ENCODE data around the gene EEA1. TPM values are rescaled to one million over a fixed set of nuclear protein-coding genes. Genes with fewer than 3 reads are reported as not detected.
"Not testable (repeated sequence)": the region's sequence is repeated elsewhere in the genome, so short reads cannot be mapped to it uniquely, and the experiment has no call there.

Gene EEA1
- total RNA-seq, 1 donor from 2014 or later = 31.9 TPM

DNA sequence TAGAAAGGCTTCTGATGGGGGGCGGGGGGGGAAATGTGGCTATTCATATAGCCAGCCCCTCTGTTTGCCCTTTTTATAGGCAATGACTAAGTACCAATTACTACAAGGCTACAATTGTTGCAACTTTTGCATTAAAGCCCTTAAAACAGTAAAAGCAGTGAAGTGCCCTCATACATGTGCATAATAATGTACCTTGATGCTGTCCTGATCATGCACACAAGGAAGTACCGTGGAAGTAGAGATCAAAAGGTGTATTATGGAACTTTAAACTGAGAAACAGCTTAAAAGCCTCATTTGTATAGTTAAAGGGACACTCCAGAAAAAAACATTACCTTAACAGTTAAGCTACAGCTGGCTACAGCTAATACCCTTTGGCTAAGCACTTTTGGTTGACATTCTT is 114.5 kb downstream of the EEA1 start:
- DNase-seq (ENCODE audit: low spot score) = no peak
- H3K4me3 Mint-ChIP-seq (ENCODE audit: low read depth) = no peak overlapping the region
- peaks cover 39% of the 10 kb centered on the region for H3K36me3 Mint-ChIP-seq (ENCODE audit: low read depth)
- no peak overlapping the region for H3K27ac Mint-ChIP-seq
- H3K9me3 Mint-ChIP-seq = no peaks in the 10 kb centered on the region
- intact Hi-C loops (cut with micrococcal nuclease) = no loop called here
- H3K4me1 Mint-ChIP-seq (ENCODE audit: low read depth) = no peaks in the 10 kb centered on the region
- no peaks in the 10 kb centered on the region for H3K27me3 Mint-ChIP-seq (ENCODE audit: low read depth)

GRCh38 chr12:92810370-92810769 is 118.7 kb downstream of the EEA1 start:
- H3K27me3 Mint-ChIP-seq (ENCODE audit: low read depth) = no peaks in the 10 kb centered on the region
- intact Hi-C loops (cut with micrococcal nuclease) = no loop called here
- H3K4me1 Mint-ChIP-seq (ENCODE audit: low read depth) = no peaks in the 10 kb centered on the region

GRCh38 chr12:92803903-92804302 is 125.2 kb downstream of the EEA1 start:
- no peaks in the 10 kb centered on the region for H3K27me3 Mint-ChIP-seq (ENCODE audit: low read depth)
- peaks cover 55% of the 10 kb centered on the region for H3K36me3 Mint-ChIP-seq (ENCODE audit: low read depth)
- intact Hi-C loops (cut with micrococcal nuclease) = no loop called here

More at GRCh38 chr12:92810370-92810769, 118.7 kb downstream of the EEA1 start:
- no peak overlapping the region for H3K27ac Mint-ChIP-seq
- no peak overlapping the region for H3K4me3 Mint-ChIP-seq (ENCODE audit: low read depth)
- no peak for DNase-seq (ENCODE audit: low spot score)
- no peaks in the 10 kb centered on the region for H3K9me3 Mint-ChIP-seq
- H3K36me3 Mint-ChIP-seq (ENCODE audit: low read depth) = peaks cover 56% of the 10 kb centered on the region

GRCh38 chr12:92802906-92803305 is 126.2 kb downstream of the EEA1 start:
- Mint-ChIP-seq H3K27me3 (ENCODE audit: low read depth) (no peaks in the 10 kb centered on the region), H3K4me3 (ENCODE audit: low read depth) (no peak overlapping the region), H3K4me1 (ENCODE audit: low read depth) (no peaks in the 10 kb centered on the region), H3K9me3 (no peaks in the 10 kb centered on the region), H3K36me3 (ENCODE audit: low read depth) (peaks cover 49% of the 10 kb centered on the region), H3K27ac (no peak overlapping the region)
- intact Hi-C loops (cut with micrococcal nuclease) = no loop called here
- DNase-seq (ENCODE audit: low spot score) = no peak

More at GRCh38 chr12:92803903-92804302, 125.2 kb downstream of the EEA1 start:
- Mint-ChIP-seq H3K27ac (no peak overlapping the region), H3K4me3 (ENCODE audit: low read depth) (no peak overlapping the region), H3K4me1 (ENCODE audit: low read depth) (no peaks in the 10 kb centered on the region), H3K9me3 (no peaks in the 10 kb centered on the region)
- DNase-seq (ENCODE audit: low spot score) = no peak

DNA sequence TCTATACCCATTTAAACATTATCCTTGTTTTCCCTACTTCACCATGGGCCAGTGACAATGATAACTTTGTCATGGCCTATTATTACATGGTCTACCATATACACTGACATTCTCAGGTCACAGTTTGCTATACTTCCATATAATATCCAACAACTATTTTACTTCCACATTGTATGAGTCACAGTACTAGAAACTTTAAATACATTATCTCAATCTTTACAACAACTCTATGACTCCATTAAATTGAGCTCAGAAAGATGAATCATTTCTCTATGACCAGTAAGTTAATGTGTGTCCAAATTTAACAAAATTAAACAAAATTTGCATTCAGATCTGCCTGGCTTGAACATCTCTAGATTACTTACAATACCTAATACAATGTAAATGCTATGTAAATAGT is 132.4 kb downstream of the EEA1 start:
- no peaks in the 10 kb centered on the region for H3K4me1 Mint-ChIP-seq (ENCODE audit: low read depth)
- H3K36me3 Mint-ChIP-seq (ENCODE audit: low read depth) = peaks cover 71% of the 10 kb centered on the region
- intact Hi-C loops (cut with micrococcal nuclease) = no loop called here
- DNase-seq (ENCODE audit: low spot score) = no peak
- H3K27ac Mint-ChIP-seq = no peak overlapping the region
- H3K4me3 Mint-ChIP-seq (ENCODE audit: low read depth) = no peak overlapping the region
- no peaks in the 10 kb centered on the region for H3K27me3 Mint-ChIP-seq (ENCODE audit: low read depth)
- H3K9me3 Mint-ChIP-seq = peaks cover 20% of the 10 kb centered on the region

DNA sequence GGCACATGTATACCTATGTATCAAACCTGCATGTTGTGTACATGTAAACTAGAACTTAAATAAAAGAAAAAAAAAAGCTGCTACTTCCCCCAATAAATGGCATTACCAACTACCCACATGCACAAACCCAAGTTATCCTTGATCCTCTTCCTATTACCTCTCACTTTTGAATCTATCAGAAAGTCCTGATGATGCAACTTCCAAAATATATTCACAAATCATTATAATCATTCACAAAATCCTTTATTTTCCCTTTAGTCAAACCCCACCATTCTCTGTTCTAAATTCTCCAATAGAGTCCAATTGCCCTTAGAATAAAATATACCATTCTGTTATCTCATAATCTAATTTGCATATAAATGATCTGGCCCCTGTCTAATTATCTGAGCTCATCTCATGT is 134.3 kb downstream of the EEA1 start:
- no peak overlapping the region for H3K27ac Mint-ChIP-seq
- no peak overlapping the region for H3K4me3 Mint-ChIP-seq (ENCODE audit: low read depth)
- intact Hi-C loops (cut with micrococcal nuclease) = no loop called here
- peaks cover 32% of the 10 kb centered on the region for H3K9me3 Mint-ChIP-seq
- no peak for DNase-seq (ENCODE audit: low spot score)
- H3K36me3 Mint-ChIP-seq (ENCODE audit: low read depth) = peaks cover 78% of the 10 kb centered on the region
- H3K4me1 Mint-ChIP-seq (ENCODE audit: low read depth) = no peaks in the 10 kb centered on the region
- H3K27me3 Mint-ChIP-seq (ENCODE audit: low read depth) = no peaks in the 10 kb centered on the region

GRCh38 chr12:92794356-92794755 is 134.7 kb downstream of the EEA1 start:
- peaks cover 79% of the 10 kb centered on the region for H3K36me3 Mint-ChIP-seq (ENCODE audit: low read depth)
- intact Hi-C loops (cut with micrococcal nuclease) = not testable (repeated sequence)

DNA sequence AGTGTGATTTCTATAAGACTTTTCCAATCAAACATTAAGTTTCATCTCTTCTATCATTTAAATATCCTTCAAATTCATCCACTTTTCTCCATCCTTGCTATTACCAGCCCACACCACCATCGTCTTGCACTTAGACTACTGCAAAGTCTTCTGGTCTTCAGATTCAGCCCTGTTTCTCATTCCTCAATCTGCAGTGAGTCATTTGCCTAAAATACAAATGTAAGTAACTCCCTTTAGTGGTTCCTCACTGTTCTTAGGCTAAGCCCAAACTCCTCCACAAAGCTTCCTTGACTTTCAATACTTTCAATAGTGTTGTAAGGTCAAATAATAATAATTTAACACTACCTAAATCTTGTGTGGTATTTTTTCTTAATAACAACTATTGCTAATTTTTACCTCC is 143.1 kb downstream of the EEA1 start:
- peaks cover 28% of the 10 kb centered on the region for H3K36me3 Mint-ChIP-seq (ENCODE audit: low read depth)
- peaks cover 1% of the 10 kb centered on the region for H3K4me1 Mint-ChIP-seq (ENCODE audit: low read depth)
- no peak for DNase-seq (ENCODE audit: low spot score)
- no peaks in the 10 kb centered on the region for H3K27me3 Mint-ChIP-seq (ENCODE audit: low read depth)
- H3K4me3 Mint-ChIP-seq (ENCODE audit: low read depth) = no peak overlapping the region
- H3K27ac Mint-ChIP-seq = no peak overlapping the region
- intact Hi-C loops (cut with micrococcal nuclease) = loop anchor here (5.0 to 10.0 kb wide), 2 partner anchors 141 to 1319 kb away; partner anchors contain the start of gene EEA1
- H3K9me3 Mint-ChIP-seq = peaks cover 5% of the 10 kb centered on the region

More at GRCh38 chr12:92794356-92794755, 134.7 kb downstream of the EEA1 start:
- not testable (repeated sequence) for H3K4me1 Mint-ChIP-seq (ENCODE audit: low read depth); H3K27ac Mint-ChIP-seq; H3K27me3 Mint-ChIP-seq (ENCODE audit: low read depth); DNase-seq (ENCODE audit: low spot score); H3K4me3 Mint-ChIP-seq (ENCODE audit: low read depth)
- peaks cover 32% of the 10 kb centered on the region for H3K9me3 Mint-ChIP-seq

- Mint-ChIP-seq H3K4me1 (ENCODE audit: low read depth) (peaks cover 1% of the 10 kb centered on the region), H3K27me3 (ENCODE audit: low read depth) (no peaks in the 10 kb centered on the region), H3K36me3 (ENCODE audit: low read depth) (peaks cover 25% of the 10 kb centered on the region), H3K9me3 (peaks cover 4% of the 10 kb centered on the region), H3K4me3 (ENCODE audit: low read depth) (no peak overlapping the region), H3K27ac (no peak overlapping the region)
- intact Hi-C loops (cut with micrococcal nuclease) = loop anchor here (1.0 to 10.0 kb wide), 5 partner anchors 142 to 1319 kb away; partner anchors contain the start of gene EEA1
- DNase-seq (ENCODE audit: low spot score) = no peak
Observed at GRCh38 chr12:92785563-92785950, 143.5 kb downstream of the EEA1 start.

DNA sequence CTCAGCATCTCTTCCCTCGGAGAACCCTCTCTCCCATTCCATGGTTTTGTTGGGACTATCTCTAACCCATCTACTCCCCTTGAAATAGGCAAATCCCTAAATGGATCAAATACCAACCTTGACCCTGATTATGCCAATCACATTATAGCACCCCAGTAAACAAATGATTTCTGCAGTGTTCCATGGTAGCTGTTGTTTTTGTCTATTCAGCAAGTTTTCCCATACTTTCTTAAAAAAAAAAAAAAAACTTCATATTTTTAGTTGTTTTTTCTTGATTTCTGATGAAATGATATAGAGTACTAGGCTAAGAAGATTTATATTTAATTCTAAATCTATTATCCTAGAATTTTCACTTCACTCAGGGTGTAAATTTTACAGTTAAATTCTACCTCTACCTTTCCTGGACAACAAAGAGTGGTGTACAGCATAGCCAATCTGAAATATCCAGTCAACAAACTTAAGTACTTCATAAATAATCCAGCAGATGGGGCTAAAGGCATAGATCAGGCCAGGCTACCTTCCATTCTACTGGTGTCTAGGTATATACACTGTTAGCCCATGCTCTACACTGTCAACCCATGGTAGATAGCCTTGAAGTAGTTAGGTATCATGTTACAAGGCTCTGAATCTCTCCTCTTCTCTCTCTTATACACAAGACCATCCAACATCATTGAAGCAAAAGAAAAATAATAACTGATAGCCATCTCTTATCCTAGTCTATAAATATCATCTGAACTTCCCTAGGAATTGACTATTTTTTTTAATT is 144.1 kb downstream of the EEA1 start:
- no peak for DNase-seq (ENCODE audit: low spot score)
- H3K4me3 Mint-ChIP-seq (ENCODE audit: low read depth) = no peak overlapping the region
- H3K9me3 Mint-ChIP-seq = no peaks in the 10 kb centered on the region
- peaks cover 20% of the 10 kb centered on the region for H3K36me3 Mint-ChIP-seq (ENCODE audit: low read depth)
- intact Hi-C loops (cut with micrococcal nuclease) = loop anchor here (1.0 to 10.0 kb wide), 5 partner anchors 142 to 1320 kb away; partner anchors contain the start of gene EEA1
- H3K27me3 Mint-ChIP-seq (ENCODE audit: low read depth) = no peaks in the 10 kb centered on the region
- peaks cover 1% of the 10 kb centered on the region for H3K4me1 Mint-ChIP-seq (ENCODE audit: low read depth)
- H3K27ac Mint-ChIP-seq = no peak overlapping the region

DNA sequence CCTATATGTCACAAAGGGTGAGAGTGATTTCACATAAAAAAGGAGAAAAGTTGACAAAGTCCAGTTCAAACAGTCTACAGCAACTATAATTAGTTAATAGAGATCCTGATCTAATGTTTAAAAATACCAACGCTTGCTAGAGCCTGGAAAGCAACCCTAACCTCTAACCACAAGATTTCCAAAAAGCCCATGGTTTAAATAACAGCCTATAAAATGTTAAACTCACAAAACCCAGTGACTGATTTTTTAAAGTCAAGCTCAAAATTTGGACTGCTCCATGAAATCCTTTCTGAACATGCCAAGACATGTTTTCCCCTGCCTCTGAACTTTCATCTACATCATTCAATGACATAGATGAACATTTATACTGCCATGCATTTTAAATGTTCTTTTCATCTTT is 144.7 kb downstream of the EEA1 start:
- H3K9me3 Mint-ChIP-seq = no peaks in the 10 kb centered on the region
- intact Hi-C loops (cut with micrococcal nuclease) = loop anchor here (2.0 to 10.0 kb wide), 2 partner anchors 314 to 1320 kb away; no protein-coding TSS in a partner anchor
- no peak for DNase-seq (ENCODE audit: low spot score)

GRCh38 chr12:92779902-92780301 is 149.2 kb downstream of the EEA1 start:
- Mint-ChIP-seq H3K36me3 (ENCODE audit: low read depth) (peaks cover 35% of the 10 kb centered on the region), H3K4me1 (ENCODE audit: low read depth) (no peaks in the 10 kb centered on the region), H3K27me3 (ENCODE audit: low read depth) (no peaks in the 10 kb centered on the region), H3K27ac (no peak overlapping the region), H3K9me3 (no peaks in the 10 kb centered on the region), H3K4me3 (ENCODE audit: low read depth) (no peak overlapping the region)
- no peak for DNase-seq (ENCODE audit: low spot score)
- intact Hi-C loops (cut with micrococcal nuclease) = loop anchor here (10.0 kb wide), 1 partner anchor 1325 kb away; no protein-coding TSS in a partner anchor

More for the DNA sequence above, 144.7 kb downstream of the EEA1 start:
- peaks cover 19% of the 10 kb centered on the region for H3K36me3 Mint-ChIP-seq (ENCODE audit: low read depth)
- H3K27ac Mint-ChIP-seq = no peak overlapping the region
- no peak overlapping the region for H3K4me3 Mint-ChIP-seq (ENCODE audit: low read depth)
- peaks cover 1% of the 10 kb centered on the region for H3K4me1 Mint-ChIP-seq (ENCODE audit: low read depth)
- no peaks in the 10 kb centered on the region for H3K27me3 Mint-ChIP-seq (ENCODE audit: low read depth)

DNA sequence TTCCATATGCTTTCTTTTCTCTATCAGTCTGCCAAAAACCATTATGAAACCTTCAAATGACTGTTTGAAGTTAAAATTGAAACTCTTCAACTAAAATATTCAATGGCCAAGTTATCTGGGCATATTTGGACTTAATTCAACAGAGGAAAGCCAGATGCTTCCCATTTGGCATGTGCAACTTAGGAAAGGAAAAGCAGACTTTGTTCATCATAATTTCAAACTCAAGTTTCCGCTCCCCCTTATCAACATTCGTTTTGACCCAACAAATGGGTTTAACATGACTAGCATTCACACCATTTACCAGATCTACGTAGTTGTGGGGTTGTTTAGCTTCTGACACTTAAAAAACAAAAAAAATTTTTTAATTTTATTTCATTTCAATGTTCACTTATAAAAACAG is 150.6 kb downstream of the EEA1 start:
- H3K27me3 Mint-ChIP-seq (ENCODE audit: low read depth) = no peaks in the 10 kb centered on the region
- no peak overlapping the region for H3K4me3 Mint-ChIP-seq (ENCODE audit: low read depth)
- DNase-seq (ENCODE audit: low spot score) = no peak
- intact Hi-C loops (cut with micrococcal nuclease) = no loop called here
- no peaks in the 10 kb centered on the region for H3K9me3 Mint-ChIP-seq
- no peak overlapping the region for H3K27ac Mint-ChIP-seq
- H3K36me3 Mint-ChIP-seq (ENCODE audit: low read depth) = peaks cover 36% of the 10 kb centered on the region
- no peaks in the 10 kb centered on the region for H3K4me1 Mint-ChIP-seq (ENCODE audit: low read depth)
